NCI-H2227 (cell line): Measurements from ENCODE around the gene RNU6-1.

Experiments
- DNase-seq: peaks from one replicate; lab custom pipeline; 2025; ENCODE audit not compliant: unreplicated experiment; lab: John Stamatoyannopoulos, UW

RNU6-1 gene

DNA sequence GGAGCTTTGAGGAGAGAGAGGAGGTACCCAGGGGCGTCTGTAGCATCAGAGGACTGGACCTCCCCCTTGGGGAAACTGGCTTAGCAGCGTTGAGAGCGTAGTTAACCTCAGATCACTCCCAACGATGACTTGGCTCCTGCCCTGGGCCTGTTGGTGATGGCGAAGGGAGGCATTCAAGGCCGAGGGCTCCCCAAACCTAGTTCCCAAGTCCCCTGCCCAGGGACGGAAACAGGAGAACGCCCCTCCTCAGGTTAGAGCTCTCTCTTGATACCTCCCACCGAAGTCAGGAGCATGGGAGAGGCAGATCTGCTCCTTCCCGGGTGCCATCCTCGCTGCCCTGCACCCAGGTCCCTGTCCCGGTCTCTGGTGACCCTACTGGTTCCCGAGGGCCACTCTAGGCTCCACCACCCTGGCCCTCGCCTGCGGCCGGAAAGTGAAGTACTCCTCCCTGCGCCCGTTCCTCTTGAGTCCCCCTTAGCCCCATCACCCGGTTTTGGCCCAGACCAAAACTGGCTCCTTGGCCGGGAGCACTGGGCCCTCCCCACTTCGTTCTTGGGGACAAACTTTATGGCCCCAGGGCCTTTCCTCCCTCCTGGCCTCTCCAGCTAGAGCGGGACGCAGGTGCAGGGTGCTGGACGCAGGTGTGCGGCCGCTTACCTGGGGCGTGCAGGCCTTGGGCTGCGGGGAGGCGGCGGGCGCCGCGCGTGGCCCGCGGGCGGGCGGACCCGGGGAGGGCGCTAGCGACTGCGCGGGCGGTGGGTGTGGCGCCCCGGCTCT, 17.1 kb downstream of the RNU6-1 start:
- DNase-seq = no peak

GRCh38 chr15:67821784-67822440, 17.9 kb downstream of the RNU6-1 start:
- no peak for DNase-seq

GRCh38 chr15:67820992-67821783, 18.7 kb downstream of the RNU6-1 start:
- DNase-seq = no peak

DNA sequence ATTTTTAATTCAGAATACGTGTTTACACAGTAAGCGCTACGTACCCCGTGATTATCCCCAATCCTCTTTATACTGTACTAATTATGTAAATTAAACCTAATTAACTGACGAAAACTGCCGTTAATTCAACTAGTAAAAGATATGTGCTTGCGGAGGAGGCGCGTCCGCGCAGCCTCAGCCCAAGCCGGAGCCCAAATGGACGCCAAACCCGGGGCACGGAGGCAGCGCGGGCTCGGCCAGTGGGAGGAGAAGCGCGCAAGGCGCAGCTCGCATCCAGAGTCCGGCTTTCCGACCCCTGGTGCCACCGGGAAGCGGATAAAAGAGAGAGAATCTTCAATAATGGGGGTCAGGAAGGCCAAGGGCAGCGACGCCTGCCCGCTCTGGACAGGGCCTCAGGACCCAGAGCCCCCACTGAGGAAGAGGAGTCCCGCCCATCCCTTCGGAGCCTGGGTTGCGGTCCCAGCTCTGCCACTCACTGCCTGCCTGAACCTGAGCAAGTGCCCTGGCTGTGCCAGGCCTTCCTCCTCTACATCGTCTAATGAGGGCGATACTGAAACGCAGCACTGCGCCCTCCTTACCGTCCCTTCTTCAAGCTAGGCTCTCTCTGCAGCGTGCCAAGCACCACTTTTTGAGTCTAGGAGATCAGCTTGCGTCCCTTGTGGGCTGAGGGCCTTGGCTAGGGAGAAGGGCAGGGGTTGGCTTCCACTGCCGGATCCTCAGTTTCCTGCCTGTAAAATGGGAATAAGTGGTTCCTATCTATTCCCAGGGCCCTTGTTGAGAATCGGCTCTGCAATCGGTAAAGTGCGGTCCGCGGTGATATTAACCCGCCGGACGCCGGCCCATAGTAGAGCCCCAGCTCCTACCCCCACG, 19.5 kb downstream of the RNU6-1 start:
- DNase-seq = no peak

DNA sequence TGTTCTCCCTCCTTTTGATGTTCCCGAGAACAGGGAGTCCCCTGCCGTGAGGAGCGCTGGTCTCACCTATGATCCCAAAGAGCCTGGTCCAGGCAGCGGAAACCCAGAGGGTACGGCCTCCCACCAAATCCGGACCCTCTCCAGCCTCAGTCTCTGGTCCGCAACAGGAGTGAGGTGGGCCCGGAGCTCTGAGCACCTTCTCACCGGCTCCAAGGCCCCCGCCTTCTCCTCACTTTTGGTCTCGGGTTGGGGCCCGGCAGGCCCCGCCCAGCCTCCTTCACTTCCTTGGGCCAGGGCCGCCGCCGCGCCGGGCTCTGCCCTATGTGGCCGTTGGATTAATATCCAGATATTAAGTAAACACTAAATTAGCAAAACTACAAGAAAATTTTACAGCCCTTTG, 20.2 kb downstream of the RNU6-1 start:
- DNase-seq = no peak

- no peak for DNase-seq
Measured at GRCh38 chr15:67818464-67818863, 21.4 kb downstream of the RNU6-1 start.

GRCh38 chr15:67816668-67817067, 23.2 kb downstream of the RNU6-1 start:
- DNase-seq = no peak

- DNase-seq = no peak
Measured at GRCh38 chr15:67815036-67815592, 24.7 kb downstream of the RNU6-1 start.

- no peak for DNase-seq
Measured at GRCh38 chr15:67813104-67813634, 26.7 kb downstream of the RNU6-1 start.

DNA sequence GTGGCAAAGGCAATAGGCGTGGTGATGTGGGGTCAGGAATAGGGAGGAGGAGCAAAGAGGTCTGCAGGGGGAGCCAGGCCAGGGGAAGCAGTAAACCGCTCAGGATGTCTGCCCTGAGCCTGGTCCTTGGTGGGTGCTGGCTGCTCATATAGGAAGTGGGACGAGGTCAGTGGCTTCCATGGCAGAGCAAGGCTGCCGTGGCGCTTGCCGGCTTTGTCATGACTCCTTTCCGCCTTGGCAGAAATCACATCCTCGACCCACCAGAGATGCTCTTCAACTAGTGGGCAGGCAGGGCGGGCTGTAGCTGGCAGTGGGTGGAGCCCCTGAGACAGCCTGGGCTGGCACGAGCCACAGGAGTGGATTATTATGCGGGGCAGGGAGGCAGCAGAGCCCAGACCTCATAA, 27.6 kb downstream of the RNU6-1 start:
- DNase-seq = no peak

DNA sequence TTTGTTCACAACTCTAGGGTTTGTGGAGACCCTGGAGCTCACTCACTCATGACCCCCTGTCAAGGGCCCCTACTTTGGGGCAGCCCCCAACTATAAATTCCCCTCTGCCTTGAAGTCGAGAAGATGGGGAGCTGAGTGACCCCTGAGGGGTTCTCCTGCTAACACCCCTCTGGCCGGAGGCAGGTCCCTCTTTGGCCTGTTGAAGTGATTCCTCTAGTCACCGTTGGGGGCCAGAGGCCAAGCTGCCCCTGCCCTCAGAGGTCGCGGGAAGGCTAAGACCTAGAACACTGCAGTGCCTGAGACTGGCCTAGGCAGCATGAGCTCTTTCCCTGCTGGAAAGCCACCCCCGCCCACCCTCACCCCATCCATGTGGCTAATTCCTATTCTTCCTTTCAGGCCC, 30.0 kb downstream of the RNU6-1 start:
- DNase-seq = no peak

DNA sequence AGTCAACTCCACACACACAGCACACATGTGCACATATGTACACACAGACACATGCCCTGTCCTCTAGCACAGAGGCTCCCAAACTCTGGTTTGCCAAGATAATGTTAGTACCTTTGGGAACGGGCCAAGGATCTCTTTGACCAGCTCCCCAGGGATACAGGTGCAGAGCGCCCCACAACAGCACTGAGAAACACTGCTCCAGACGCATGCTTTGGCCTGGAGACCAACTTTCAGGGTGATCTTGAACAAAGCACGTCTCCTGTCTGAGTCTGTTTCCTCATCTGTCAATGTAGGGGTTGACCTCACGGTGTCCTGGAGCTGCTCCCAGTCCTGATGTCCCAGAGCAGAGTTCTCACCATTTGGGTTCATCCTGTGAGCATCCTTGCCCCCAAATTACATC, 30.4 kb downstream of the RNU6-1 start:
- DNase-seq = no peak

GRCh38 chr15:67808821-67809220, 31.0 kb downstream of the RNU6-1 start:
- DNase-seq = no peak

GRCh38 chr15:67807836-67808235, 32.0 kb downstream of the RNU6-1 start:
- no peak for DNase-seq

DNA sequence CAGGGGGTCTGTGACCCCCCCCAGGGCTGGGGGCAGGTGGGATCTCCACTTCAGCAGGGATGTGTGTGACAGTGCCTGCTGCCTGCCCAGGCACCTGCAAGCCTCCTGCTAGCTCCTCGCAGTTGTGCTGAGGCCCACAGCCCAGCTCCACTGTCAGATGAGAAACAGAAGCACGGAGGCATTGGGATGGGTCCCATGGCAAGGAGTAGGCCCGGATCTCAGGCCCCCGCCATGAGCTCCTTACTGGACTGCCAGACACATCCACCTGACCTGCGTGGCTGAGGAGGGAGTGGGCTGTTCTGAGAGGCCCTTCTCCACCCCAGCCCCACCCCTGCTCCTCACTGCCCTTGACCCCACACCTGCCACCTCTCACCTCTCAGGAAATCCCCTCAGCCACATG, 32.7 kb downstream of the RNU6-1 start:
- no peak for DNase-seq

DNA sequence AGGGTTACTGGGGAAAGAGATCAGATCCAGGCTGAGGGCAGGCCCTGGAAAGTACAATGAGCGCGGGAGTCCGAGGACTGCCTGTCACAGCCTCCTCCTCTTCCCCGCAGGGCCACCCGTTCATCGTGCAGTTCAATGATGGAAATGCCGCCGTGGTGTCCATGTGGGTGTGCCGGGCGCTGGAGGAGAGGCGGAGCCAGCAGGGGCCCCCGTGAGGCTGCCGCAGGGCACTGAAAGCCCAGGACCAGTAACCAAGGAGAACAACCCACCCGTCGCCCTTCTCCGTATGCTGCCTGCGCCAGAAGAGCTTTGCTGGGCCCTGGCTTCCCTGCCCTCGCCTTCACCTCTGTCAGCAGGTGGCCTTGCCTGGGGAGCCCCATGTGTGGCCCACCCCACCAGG, 33.3 kb downstream of the RNU6-1 start:
- no peak for DNase-seq

DNA sequence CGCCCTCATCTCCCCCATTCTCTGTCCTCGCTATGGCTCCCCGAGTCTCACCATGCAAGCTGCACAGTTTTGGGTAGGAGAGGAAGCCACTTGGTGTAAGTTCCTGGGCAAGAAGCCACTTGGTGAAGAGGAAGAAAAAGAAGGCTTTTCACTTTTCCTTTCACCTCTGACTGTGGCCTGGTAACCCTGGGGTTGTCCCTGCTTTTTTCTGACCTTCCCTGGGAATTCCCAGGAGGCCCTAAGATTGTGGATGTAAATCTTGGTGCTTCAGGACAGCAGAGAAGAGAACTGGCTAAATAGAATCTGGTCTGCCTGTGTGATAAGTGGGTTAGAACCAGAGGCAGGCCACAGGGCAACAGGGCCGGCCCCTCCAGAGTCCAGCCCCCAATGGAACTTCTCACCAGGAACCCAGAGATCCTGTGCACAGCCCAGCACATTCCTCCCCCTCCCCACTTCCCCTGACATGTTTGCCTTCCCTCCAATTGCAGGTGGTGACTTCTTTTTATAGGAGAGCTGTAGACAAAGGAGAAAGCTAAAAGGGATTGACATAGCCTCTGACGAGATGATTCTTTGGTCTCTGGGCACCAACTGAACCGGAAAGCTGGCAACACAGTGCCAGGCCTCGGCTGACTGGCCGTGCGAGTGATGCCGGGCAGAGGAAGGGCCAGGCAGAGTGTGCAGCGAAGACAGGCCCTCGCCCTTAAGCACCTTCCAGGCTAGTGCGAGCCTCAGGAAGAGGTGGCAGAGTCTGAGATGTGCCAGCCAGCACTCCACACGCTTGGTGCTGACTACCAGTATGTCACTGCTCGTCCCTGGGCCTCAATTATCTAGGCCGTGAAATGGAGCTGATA, 34.0 kb downstream of the RNU6-1 start:
- DNase-seq = no peak

- DNase-seq = no peak
Measured at GRCh38 chr15:67805008-67805665, 34.7 kb downstream of the RNU6-1 start.
